ENCODE data around the gene GTSF1L.

GTSF1L gene

GRCh38 chr20:43746344-43747137 lies 19.7 kb upstream of the GTSF1L start:
- no peak for TF ChIP-seq CTCF (conservative IDR thresholded peaks at IDR 0.05; ENCODE audit: control insufficient read depth, insufficient read depth, low read depth, low read length)
- H3K4me3 ChIP-seq (ENCODE audit: control insufficient read depth, low read depth, low read length) = no peak overlapping the region
- no peak for DNase-seq (ENCODE audit: low read depth)

- no peak overlapping the region for H3K4me3 ChIP-seq (ENCODE audit: control insufficient read depth, low read depth, low read length)
- no peak for TF ChIP-seq CTCF (conservative IDR thresholded peaks at IDR 0.05; ENCODE audit: control insufficient read depth, insufficient read depth, low read depth, low read length)
- DNase-seq (ENCODE audit: low read depth) = no peak
These were observed 18.3 kb upstream of the GTSF1L start for GRCh38 chr20:43744966-43745730.

- no peak for TF ChIP-seq CTCF (conservative IDR thresholded peaks at IDR 0.05; ENCODE audit: control insufficient read depth, insufficient read depth, low read depth, low read length)
- H3K4me3 ChIP-seq (ENCODE audit: control insufficient read depth, low read depth, low read length) = no peak overlapping the region
- DNase-seq (ENCODE audit: low read depth) = peak; percentile 46
These were observed 17.4 kb upstream of the GTSF1L start for GRCh38 chr20:43744151-43744611.

GRCh38 chr20:43740642-43741041 lies 13.8 kb upstream of the GTSF1L start:
- no peak for TF ChIP-seq CTCF (conservative IDR thresholded peaks at IDR 0.05; ENCODE audit: control insufficient read depth, insufficient read depth, low read depth, low read length)
- no peak overlapping the region for H3K4me3 ChIP-seq (ENCODE audit: control insufficient read depth, low read depth, low read length)
- DNase-seq (ENCODE audit: low read depth) = no peak

GRCh38 chr20:43739148-43739749 lies 12.4 kb upstream of the GTSF1L start:
- TF ChIP-seq CTCF (conservative IDR thresholded peaks at IDR 0.05; ENCODE audit: control insufficient read depth, insufficient read depth, low read depth, low read length) = no peak

GRCh38 chr20:43737925-43738324 lies 11.1 kb upstream of the GTSF1L start:
- no peak for TF ChIP-seq CTCF (conservative IDR thresholded peaks at IDR 0.05; ENCODE audit: control insufficient read depth, insufficient read depth, low read depth, low read length)
- no peak overlapping the region for H3K4me3 ChIP-seq (ENCODE audit: control insufficient read depth, low read depth, low read length)
- DNase-seq (ENCODE audit: low read depth) = no peak

More at GRCh38 chr20:43739148-43739749, 12.4 kb upstream of the GTSF1L start:
- DNase-seq (ENCODE audit: low read depth) = no peak
- no peak overlapping the region for H3K4me3 ChIP-seq (ENCODE audit: control insufficient read depth, low read depth, low read length)

Data from fibroblast of mammary gland (primary cell).